ENCODE measurements around the gene ARSK. TPM values are rescaled to one million over a fixed set of nuclear protein-coding genes. Genes with fewer than 3 reads are reported as not detected.

Gene ARSK, protein sequence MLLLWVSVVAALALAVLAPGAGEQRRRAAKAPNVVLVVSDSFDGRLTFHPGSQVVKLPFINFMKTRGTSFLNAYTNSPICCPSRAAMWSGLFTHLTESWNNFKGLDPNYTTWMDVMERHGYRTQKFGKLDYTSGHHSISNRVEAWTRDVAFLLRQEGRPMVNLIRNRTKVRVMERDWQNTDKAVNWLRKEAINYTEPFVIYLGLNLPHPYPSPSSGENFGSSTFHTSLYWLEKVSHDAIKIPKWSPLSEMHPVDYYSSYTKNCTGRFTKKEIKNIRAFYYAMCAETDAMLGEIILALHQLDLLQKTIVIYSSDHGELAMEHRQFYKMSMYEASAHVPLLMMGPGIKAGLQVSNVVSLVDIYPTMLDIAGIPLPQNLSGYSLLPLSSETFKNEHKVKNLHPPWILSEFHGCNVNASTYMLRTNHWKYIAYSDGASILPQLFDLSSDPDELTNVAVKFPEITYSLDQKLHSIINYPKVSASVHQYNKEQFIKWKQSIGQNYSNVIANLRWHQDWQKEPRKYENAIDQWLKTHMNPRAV
- 7.2 and 12.2 TPM in 2 replicates for total RNA-seq
- 11.1 and 16.6 TPM in 2 replicates for polyA plus RNA-seq

DNA sequence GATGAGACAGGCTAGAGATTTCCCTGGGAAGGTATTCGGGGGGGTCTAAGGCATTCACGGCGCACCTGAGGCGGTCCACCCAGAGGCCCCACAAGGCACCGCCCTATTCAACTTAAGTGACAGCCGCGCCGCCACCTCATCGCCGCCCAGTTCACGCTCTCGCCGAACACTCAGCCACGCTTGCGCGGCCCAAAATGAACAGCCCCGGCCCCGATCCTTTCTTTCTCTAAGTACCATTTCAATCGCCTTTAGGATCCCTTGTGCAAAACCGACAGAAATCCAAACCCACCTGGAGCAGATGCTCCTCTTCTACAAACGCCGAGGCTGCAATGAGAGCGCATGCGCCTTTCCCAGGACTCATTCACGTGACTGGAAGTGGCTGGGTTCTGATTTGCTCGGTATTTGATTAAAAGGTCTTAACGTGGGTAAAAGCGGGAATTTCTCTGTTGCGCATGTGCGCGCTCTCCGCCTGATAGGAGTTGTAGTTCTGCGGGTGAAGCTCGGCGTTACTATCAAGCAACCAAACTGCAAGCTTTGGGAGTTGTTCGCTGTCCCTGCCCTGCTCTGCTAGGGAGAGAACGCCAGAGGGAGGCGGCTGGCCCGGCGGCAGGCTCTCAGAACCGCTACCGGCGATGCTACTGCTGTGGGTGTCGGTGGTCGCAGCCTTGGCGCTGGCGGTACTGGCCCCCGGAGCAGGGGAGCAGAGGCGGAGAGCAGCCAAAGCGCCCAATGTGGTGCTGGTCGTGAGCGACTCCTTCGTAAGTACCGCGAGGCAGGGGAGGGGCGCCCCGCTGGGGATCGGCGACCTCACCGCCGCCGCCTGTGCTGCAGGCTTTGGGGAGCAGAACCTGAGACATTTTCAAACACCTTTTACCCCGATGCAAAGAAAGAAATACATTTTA is at the start of gene ARSK, which contains the start of gene SKIC3:
TSS of gene ARSK (plus strand) at position 455 of the 902 bp plus-strand sequence. CDS start at position 633, 178 bp downstream.
TSS of gene SKIC3 (minus strand) at position 331 of the 902 bp plus-strand sequence. CDS start 7,827 bp downstream, outside the sequence.
- H3K27me3 ChIP-seq: no peaks in the 10 kb centered on the region
- peak within 1 kb of the TSS; percentile 88 for H3K27ac ChIP-seq
- H3K36me3 ChIP-seq: no peaks in the 10 kb centered on the region
- no peaks in the 10 kb centered on the region for H3K9me3 ChIP-seq (ENCODE audit: low read depth)
- H3K4me1 ChIP-seq (ENCODE audit: low read depth): peaks cover 6% of the 10 kb centered on the region
- TF ChIP-seq, protein P1, sequence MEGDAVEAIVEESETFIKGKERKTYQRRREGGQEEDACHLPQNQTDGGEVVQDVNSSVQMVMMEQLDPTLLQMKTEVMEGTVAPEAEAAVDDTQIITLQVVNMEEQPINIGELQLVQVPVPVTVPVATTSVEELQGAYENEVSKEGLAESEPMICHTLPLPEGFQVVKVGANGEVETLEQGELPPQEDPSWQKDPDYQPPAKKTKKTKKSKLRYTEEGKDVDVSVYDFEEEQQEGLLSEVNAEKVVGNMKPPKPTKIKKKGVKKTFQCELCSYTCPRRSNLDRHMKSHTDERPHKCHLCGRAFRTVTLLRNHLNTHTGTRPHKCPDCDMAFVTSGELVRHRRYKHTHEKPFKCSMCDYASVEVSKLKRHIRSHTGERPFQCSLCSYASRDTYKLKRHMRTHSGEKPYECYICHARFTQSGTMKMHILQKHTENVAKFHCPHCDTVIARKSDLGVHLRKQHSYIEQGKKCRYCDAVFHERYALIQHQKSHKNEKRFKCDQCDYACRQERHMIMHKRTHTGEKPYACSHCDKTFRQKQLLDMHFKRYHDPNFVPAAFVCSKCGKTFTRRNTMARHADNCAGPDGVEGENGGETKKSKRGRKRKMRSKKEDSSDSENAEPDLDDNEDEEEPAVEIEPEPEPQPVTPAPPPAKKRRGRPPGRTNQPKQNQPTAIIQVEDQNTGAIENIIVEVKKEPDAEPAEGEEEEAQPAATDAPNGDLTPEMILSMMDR (IDR thresholded peaks at IDR 0.05; ENCODE audit: low read depth, low read length): peak; percentile 46
- peak within 1 kb of the TSS; percentile 57 for H3K4me3 ChIP-seq
- peak; percentile 98 to 99 for DNase-seq (ENCODE audit: low read depth in 1 of 2, low spot score in 1 of 2)

DNA sequence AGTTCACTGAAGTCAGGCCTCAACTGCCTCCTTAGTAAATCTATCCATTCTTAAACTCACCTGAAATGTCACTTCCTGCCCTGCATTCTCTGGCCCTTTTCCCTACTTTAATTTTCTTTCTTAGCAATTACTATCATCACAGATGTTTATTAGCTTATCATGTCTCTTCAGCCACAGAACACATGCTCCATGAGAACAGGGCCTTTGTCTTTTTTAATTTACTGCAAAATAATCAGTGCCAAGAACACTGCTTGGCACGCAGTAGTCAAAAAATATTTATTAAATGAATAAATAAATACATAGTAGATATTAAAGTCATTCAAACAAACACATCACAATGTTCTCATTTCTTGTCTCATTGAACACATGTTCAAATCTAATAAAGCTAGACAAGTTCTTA is 46.4 kb upstream of the ARSK start:
- Histone ChIP-seq H3K4me1 (ENCODE audit: low read depth) (no peaks in the 10 kb centered on the region), H3K36me3 (peaks cover 44% of the 10 kb centered on the region), H3K4me3 (no peak overlapping the region), H3K9me3 (ENCODE audit: low read depth) (no peaks in the 10 kb centered on the region), H3K27me3 (no peaks in the 10 kb centered on the region), H3K27ac (no peak overlapping the region)
- DNase-seq (ENCODE audit: low read depth in 1 of 2, low spot score in 1 of 2): no peak
- TF ChIP-seq, protein P1 (IDR thresholded peaks at IDR 0.05; ENCODE audit: low read depth, low read length): no peak

DNA sequence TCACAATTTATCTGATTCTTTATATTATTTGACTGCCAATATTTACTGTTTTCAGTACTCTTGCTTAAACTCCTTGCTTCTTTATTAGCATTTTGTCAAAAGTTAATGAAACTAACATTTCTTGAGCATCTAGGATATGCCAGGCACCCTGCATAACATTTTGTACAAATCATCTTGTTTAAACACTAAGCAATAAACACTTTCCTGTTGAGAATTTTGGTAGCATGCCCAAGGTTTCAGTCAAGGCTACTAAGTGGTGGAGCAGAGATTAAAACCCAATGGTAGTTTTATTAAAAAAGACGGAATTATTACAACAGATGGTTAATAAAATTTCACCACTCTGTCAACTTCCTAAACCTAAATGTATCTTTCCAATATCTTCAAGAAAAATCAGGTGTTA is 43.3 kb upstream of the ARSK start:
- Histone ChIP-seq H3K36me3 (peaks cover 62% of the 10 kb centered on the region), H3K4me3 (no peak overlapping the region), H3K27ac (no peak overlapping the region), H3K4me1 (ENCODE audit: low read depth) (no peaks in the 10 kb centered on the region), H3K9me3 (ENCODE audit: low read depth) (no peaks in the 10 kb centered on the region), H3K27me3 (no peaks in the 10 kb centered on the region)
- TF ChIP-seq, protein P1 (IDR thresholded peaks at IDR 0.05; ENCODE audit: low read depth, low read length): no peak
- no peak for DNase-seq (ENCODE audit: low read depth in 1 of 2, low spot score in 1 of 2)

DNA sequence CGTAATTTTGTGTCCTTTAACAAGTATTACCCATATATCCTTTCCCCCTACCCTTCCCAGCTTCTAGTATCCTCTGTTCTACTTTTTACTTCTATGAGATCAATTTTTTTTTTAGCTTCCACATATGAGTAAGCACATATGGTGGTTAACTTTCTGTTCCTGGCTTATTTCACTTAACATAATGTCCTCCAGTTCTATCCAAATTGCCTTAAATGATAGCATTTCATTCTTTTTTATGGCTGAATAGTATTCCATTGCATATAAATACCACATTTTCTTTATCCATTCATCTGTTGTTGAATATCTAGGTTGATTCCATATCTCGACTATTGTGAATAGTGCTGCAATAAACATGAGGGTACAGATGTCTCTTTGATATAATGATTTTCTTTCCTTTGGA is 36.5 kb upstream of the ARSK start:
- no peak overlapping the region for H3K4me3 ChIP-seq
- H3K4me1 ChIP-seq (ENCODE audit: low read depth): no peaks in the 10 kb centered on the region
- DNase-seq (ENCODE audit: low read depth in 1 of 2, low spot score in 1 of 2): no peak
- no peak overlapping the region for H3K27ac ChIP-seq
- peaks cover 72% of the 10 kb centered on the region for H3K36me3 ChIP-seq
- no peaks in the 10 kb centered on the region for H3K27me3 ChIP-seq
- no peaks in the 10 kb centered on the region for H3K9me3 ChIP-seq (ENCODE audit: low read depth)
- TF ChIP-seq, protein P1 (IDR thresholded peaks at IDR 0.05; ENCODE audit: low read depth, low read length): no peak

DNA sequence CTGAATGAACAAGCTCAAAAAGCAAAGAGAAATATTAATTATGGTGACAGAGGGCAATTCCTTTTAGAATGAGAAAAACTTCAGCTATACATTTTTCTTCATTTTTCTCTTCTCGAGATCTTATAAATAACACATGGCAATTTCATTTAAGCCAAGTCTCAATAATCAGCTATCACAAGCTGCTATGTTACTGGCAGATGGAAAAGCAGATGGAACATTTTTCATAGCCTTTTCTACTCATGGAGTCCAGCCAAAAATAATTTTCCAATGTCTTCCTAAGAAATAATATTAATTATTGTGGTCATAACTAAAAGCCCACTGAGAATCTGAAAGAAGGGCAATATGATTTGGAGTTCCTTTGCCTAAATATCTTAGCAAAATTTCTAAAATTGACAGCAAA is 35.8 kb upstream of the ARSK start:
- no peak for DNase-seq (ENCODE audit: low read depth in 1 of 2, low spot score in 1 of 2)
- no peak overlapping the region for H3K27ac ChIP-seq
- H3K4me1 ChIP-seq (ENCODE audit: low read depth): no peaks in the 10 kb centered on the region
- H3K27me3 ChIP-seq: no peaks in the 10 kb centered on the region
- H3K9me3 ChIP-seq (ENCODE audit: low read depth): no peaks in the 10 kb centered on the region
- no peak overlapping the region for H3K4me3 ChIP-seq
- TF ChIP-seq, protein P1 (IDR thresholded peaks at IDR 0.05; ENCODE audit: low read depth, low read length): no peak
- peaks cover 72% of the 10 kb centered on the region for H3K36me3 ChIP-seq
